GM18502 (cell line): Measurements from ENCODE around the gene PCTP.

Experiments used
- ATAC-seq: cut with Tn5 transposase; IDR thresholded peaks from one replicate; pipeline ENCODE4 v1.9.1; 2021; ENCODE audit warnings: mild to moderate bottlenecking; ENCODE audit not compliant: unreplicated experiment, poor library complexity

PCTP gene

GRCh38 chr17:55751720-55752250 lies 934 bp downstream of the PCTP start:
- no peak for ATAC-seq

- no peak for ATAC-seq
Measured at GRCh38 chr17:55756689-55757088, 5.8 kb downstream of the PCTP start.

GRCh38 chr17:55757659-55758058 lies 6.8 kb downstream of the PCTP start:
- no peak for ATAC-seq

GRCh38 chr17:55758171-55758570 lies 7.3 kb downstream of the PCTP start:
- no peak for ATAC-seq

- no peak for ATAC-seq
Measured at GRCh38 chr17:55760643-55761355, 9.9 kb downstream of the PCTP start.

GRCh38 chr17:55762086-55762858 lies 11.4 kb downstream of the PCTP start:
- no peak for ATAC-seq

- no peak for ATAC-seq
Measured at GRCh38 chr17:55763856-55764255, 13.0 kb downstream of the PCTP start.

- ATAC-seq, result no peak
Measured at GRCh38 chr17:55764610-55765009, 13.8 kb downstream of the PCTP start.

GRCh38 chr17:55765472-55765871 lies 14.6 kb downstream of the PCTP start:
- no peak for ATAC-seq

- no peak for ATAC-seq
Measured at GRCh38 chr17:55768936-55769624, 18.2 kb downstream of the PCTP start.

- ATAC-seq, result no peak
Measured at GRCh38 chr17:55769625-55770000, 18.8 kb downstream of the PCTP start.

GRCh38 chr17:55770196-55770870 lies 19.5 kb downstream of the PCTP start:
- ATAC-seq, result no peak

GRCh38 chr17:55772086-55772485 lies 21.2 kb downstream of the PCTP start:
- no peak for ATAC-seq

- ATAC-seq, result no peak
Measured at GRCh38 chr17:55773671-55774070, 22.8 kb downstream of the PCTP start.

- no peak for ATAC-seq
Measured at GRCh38 chr17:55774846-55775271, 24.0 kb downstream of the PCTP start.

- ATAC-seq, result no peak
Measured at GRCh38 chr17:55776271-55776670, 25.4 kb downstream of the PCTP start.

- ATAC-seq, result no peak
Measured at GRCh38 chr17:55777471-55777971, 26.7 kb downstream of the PCTP start.

- no peak for ATAC-seq
Measured at GRCh38 chr17:55778389-55779118, 27.7 kb downstream of the PCTP start.

- no peak for ATAC-seq
Measured at GRCh38 chr17:55783684-55784245, 32.9 kb downstream of the PCTP start.
